Body of pancreas (tissue), 4 donors: ENCODE measurements around the gene USP9Y. TPM values are rescaled to one million over a fixed set of nuclear protein-coding genes. Genes with fewer than 3 reads are reported as not detected.

Source experiments
- ATAC-seq: fragments of 150-250 bp; one replicate; pipeline ENCODE4 v1.9.1; 2016
- DNase-seq, 4 donors: peaks; one replicate each; pipeline ENCODE4 v3.0.0-alpha.2; 2019
- H3K27ac ChIP-seq, 4 donors: fragments of 200-600 bp; sonication (generic); 1 replicate in 3 of 4; 2 replicates in 1 of 4; pipeline versions ENCODE4 v1.5.1 to v1.6.1; 2016 to 2019; ENCODE audit warnings: mild to moderate bottlenecking in 1 of 4, mixed read lengths in 1 of 4, moderate library complexity in 1 of 4
- H3K27me3 ChIP-seq, 2 donors: fragments of 200-600 bp; sonication (generic); one replicate each; pipeline ENCODE4 v1.6.0; 2016; ENCODE audit warnings: mild to moderate bottlenecking in 1 of 2
- H3K36me3 ChIP-seq, 2 donors: fragments of 200-600 bp; sonication (generic); replicated peaks in 1 of 2; 2 replicates each; pipeline ENCODE4 v1.5.1; 2016; ENCODE audit warnings: low read depth in 2 of 2; ENCODE audit not compliant: insufficient read depth in 1 of 2
- H3K4me1 ChIP-seq: fragments of 200-600 bp; sonication (generic); one replicate; pipeline ENCODE4 v1.6.0; 2016
- H3K4me3 ChIP-seq, 2 donors: fragments of 200-600 bp; sonication (generic); 1 replicate in 1 of 2; 2 replicates in 1 of 2; pipeline ENCODE4 v1.5.1; 2016 to 2019
- H3K9me3 ChIP-seq, 3 donors: fragments of 200-600 bp; sonication (generic); 1 replicate in 2 of 3; 2 replicates in 1 of 3; pipeline ENCODE4 v1.5.1; 2016
- POLR2A ChIP-seq, 3 donors: fragments of 450-650 bp; IDR thresholded peaks; one replicate each; pipeline ENCODE4 v1.6.1; 2016; ENCODE audit warnings: antibody characterized with exemption in 3 of 3, mild to moderate bottlenecking in 2 of 3
- WGBS, 2 donors: methylation state at CpG; one replicate each; pipeline ENCODE4 v1.1.5; 2017; 5-methylcytosine and 5-hydroxymethylcytosine counted together
- intact Hi-C: fragments of 100-400 bp; cut with DNase I; formaldehyde crosslinking; loops from one replicate; pipeline ENCODE4 v1.15.1; 2023
- total RNA-seq, 2 donors: library from RNA; depleted of rRNA; stranded (reverse); fragments of >200 nt; gene quantifications; one replicate each; pipeline ENCODE4 v1.1.0, GENCODE V29; 2016
- TF ChIP-seq, protein P1 (sequence below), 7 experiments: fragments of 450-650 bp in 4 of 7; fragments of 200-600 bp in 3 of 7; sonication (generic) in 3 of 7; IDR thresholded peaks; one replicate each; pipeline ENCODE4 v1.5.1; 2016 to 2019; ENCODE audit warnings: antibody characterized with exemption in 7 of 7

Gene USP9Y, protein sequence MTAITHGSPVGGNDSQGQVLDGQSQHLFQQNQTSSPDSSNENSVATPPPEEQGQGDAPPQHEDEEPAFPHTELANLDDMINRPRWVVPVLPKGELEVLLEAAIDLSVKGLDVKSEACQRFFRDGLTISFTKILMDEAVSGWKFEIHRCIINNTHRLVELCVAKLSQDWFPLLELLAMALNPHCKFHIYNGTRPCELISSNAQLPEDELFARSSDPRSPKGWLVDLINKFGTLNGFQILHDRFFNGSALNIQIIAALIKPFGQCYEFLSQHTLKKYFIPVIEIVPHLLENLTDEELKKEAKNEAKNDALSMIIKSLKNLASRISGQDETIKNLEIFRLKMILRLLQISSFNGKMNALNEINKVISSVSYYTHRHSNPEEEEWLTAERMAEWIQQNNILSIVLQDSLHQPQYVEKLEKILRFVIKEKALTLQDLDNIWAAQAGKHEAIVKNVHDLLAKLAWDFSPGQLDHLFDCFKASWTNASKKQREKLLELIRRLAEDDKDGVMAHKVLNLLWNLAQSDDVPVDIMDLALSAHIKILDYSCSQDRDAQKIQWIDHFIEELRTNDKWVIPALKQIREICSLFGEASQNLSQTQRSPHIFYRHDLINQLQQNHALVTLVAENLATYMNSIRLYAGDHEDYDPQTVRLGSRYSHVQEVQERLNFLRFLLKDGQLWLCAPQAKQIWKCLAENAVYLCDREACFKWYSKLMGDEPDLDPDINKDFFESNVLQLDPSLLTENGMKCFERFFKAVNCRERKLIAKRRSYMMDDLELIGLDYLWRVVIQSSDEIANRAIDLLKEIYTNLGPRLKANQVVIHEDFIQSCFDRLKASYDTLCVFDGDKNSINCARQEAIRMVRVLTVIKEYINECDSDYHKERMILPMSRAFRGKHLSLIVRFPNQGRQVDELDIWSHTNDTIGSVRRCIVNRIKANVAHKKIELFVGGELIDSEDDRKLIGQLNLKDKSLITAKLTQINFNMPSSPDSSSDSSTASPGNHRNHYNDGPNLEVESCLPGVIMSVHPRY (N-terminal part only)
- total RNA-seq = not detected

DNA sequence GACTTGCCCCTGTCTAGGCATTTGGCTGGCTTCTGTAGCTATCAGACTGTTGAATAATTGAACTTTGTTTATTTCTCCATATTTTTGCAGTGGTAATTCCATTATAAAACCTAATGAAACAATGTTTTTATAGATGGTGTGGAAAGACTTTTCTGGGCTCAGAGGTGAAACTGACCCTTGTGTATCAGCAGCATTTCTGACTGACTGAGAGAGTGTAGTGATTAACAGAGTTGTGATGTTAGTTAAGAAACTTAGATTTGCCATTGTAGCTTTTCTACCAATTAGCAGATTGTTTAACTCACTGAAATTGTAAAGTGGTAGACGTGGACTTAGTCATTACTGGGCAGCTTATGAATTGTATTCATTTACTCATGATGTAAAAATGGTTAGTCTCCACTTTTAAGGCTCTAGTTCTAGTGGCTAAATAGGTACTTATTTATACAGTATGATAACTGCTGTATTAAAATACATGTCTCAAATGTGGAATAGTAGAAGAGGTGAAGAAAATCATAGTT lies at the start of gene USP9Y:
USP9Y (plus strand) TSS at position 51 of the 515 bp plus-strand sequence. CDS start 8,217 bp downstream, outside the sequence.
- H3K27me3 ChIP-seq = no peaks in the 10 kb centered on the region
- no peak within 1 kb of the TSS for H3K4me3 ChIP-seq
- H3K4me1 ChIP-seq = no peaks in the 10 kb centered on the region
- ATAC-seq (no peak), DNase-seq (no peak)
- TF ChIP-seq, protein P1, sequence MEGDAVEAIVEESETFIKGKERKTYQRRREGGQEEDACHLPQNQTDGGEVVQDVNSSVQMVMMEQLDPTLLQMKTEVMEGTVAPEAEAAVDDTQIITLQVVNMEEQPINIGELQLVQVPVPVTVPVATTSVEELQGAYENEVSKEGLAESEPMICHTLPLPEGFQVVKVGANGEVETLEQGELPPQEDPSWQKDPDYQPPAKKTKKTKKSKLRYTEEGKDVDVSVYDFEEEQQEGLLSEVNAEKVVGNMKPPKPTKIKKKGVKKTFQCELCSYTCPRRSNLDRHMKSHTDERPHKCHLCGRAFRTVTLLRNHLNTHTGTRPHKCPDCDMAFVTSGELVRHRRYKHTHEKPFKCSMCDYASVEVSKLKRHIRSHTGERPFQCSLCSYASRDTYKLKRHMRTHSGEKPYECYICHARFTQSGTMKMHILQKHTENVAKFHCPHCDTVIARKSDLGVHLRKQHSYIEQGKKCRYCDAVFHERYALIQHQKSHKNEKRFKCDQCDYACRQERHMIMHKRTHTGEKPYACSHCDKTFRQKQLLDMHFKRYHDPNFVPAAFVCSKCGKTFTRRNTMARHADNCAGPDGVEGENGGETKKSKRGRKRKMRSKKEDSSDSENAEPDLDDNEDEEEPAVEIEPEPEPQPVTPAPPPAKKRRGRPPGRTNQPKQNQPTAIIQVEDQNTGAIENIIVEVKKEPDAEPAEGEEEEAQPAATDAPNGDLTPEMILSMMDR (IDR thresholded peaks at IDR 0.05) = no peak
- no peak for TF ChIP-seq POLR2A (IDR thresholded peaks at IDR 0.05)
- intact Hi-C loops = no loop called here
- 95 to 100% methylated on average over 1 of the region's 1 CpG for WGBS, 2 donors
- no peaks in the 10 kb centered on the region for H3K36me3 ChIP-seq
- H3K9me3 ChIP-seq = peaks cover 0 to 17% (median 0%) of the 10 kb centered on the region in 3 donors
- no peak within 1 kb of the TSS for H3K27ac ChIP-seq

DNA sequence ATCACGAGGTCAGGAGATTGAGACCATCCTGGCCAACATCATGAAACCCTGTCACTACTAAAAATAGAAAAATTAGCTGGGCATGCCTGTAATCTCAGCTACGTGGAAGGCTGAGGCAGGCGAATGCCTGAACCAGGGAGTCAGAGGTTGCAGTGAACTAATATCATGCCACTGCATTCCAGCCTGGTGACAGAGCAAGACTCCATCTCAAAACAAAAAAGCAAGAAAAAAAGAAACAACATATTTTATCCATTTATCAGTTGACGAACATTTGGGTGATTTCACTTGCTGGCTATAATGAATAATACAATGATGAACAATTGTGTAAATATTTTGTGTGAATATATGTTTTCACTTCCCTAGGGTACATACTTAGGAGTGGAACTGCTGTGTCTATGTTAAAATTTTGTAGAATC lies 49.4 kb upstream of the USP9Y start:
- Histone ChIP-seq H3K36me3 (no peaks in the 10 kb centered on the region), H3K9me3 (no peaks in the 10 kb centered on the region), H3K27ac (no peak overlapping the region), H3K4me1 (no peaks in the 10 kb centered on the region), H3K4me3 (no peak overlapping the region), H3K27me3 (no peaks in the 10 kb centered on the region)
- TF ChIP-seq POLR2A (IDR thresholded peaks at IDR 0.05) = no peak
- TF ChIP-seq, protein P1 (IDR thresholded peaks at IDR 0.05) = no peak
- intact Hi-C loops = no loop called here
- WGBS, 2 donors = 66 to 68% methylated on average over 3 to 4 of the region's 4 CpGs
- no peak for ATAC-seq
- no peak for DNase-seq

DNA sequence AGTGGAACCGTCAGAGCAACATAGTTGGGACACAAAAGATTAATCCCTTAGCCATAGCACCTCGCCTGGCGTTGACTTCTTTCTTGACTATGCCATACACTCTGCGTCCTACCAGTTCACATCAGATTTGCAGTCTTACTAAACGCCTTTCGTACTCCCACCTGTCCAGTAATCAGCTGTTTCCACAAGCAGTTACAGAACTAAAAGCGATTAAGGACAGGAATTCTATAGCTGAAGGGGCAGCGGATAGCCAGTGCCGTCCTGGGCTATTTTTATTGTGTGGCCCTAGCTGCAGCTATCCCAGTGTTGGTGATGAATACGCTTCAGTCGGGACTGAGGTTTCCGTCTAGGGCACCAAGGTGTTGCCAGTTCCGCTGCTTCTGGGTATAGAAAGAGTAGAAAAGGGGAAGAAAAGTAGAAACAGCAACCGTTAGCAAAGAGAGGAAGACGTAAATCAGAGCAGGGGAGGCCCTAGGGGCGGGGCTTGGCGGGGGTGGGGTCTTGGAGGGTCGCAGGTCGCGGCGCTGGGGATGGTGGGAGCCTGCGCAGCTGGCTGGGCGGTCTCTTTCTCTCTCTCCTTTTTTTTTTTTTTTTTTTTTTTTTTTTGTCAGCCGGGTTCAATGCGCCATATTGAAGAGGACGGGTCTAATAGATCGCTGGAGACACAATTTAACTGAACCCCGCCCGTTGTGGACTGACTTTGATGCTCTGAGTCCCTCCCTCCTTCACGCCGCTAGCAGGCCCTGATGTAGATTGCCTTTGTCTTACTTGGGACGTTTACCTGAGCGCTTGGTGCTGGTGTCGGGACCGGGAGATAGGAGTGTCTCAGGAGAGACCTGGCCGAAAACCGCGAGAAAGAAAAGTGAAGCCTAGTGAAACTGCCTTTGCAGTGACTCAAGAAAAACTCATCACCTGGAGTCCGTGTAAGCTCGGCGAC lies 39.0 kb upstream of the USP9Y start:
- peak; percentile 83 for ATAC-seq
- peaks cover 5% of the 10 kb centered on the region for H3K4me1 ChIP-seq
- H3K27me3 ChIP-seq = no peaks in the 10 kb centered on the region
- peak overlapping the region in 2 of 4 donors; percentile 90 to 91 for H3K27ac ChIP-seq
- no peak for TF ChIP-seq POLR2A (IDR thresholded peaks at IDR 0.05)
- TF ChIP-seq, protein P1 (IDR thresholded peaks at IDR 0.05) = no peak
- no peaks in the 10 kb centered on the region for H3K36me3 ChIP-seq
- no peaks in the 10 kb centered on the region for H3K9me3 ChIP-seq
- DNase-seq = peak in 2 of 4 donors; percentile 71 to 81
- 0% methylated on average over 36 to 38 of the region's 41 CpGs for WGBS, 2 donors
- intact Hi-C loops = no loop called here
- H3K4me3 ChIP-seq = peak overlapping the region in 1 of 2 donors; percentile 41
